ENCODE measurements around the gene DCAF7. TPM values are rescaled to one million over a fixed set of nuclear protein-coding genes. Genes with fewer than 3 reads are reported as not detected.

The DCAF7 gene
- total and polyA plus RNA-seq, 2 of the 4 experiments (the other 2 are of a cell fraction), result 40.9 to 52.8 TPM

- peak overlapping the region; percentile 88 for H2AK9ac ChIP-seq (replicated peaks; ENCODE audit: low read depth, low read length, poor library complexity)
- no peaks in the 10 kb centered on the region for H3K36me3 ChIP-seq (ENCODE audit: control insufficient read depth, insufficient read depth, low read length)
- H3K27ac ChIP-seq (ENCODE audit: insufficient read depth, low read length), result peak overlapping the region; percentile 53
- peak overlapping the region; percentile 3; the same call in 1 of the 2 replicates for H4K5ac ChIP-seq (ENCODE audit: low read depth, low read length)
- no peak overlapping the region for H2BK20ac ChIP-seq (ENCODE audit: low read depth, low read length)
- peaks cover 10% of the 10 kb centered on the region for H4K20me1 ChIP-seq (ENCODE audit: insufficient read depth, low read length)
- WGBS, 2 experiments (ENCODE audit: extremely low coverage in 2 of 2, insufficient read length in 1 of 2), result no CpG with 5 or more reads among the region's 10 CpGs
- ATAC-seq (ENCODE audit: low read depth), result no peak
- intact Hi-C loops (cut with micrococcal nuclease) (no loop called here), dilution Hi-C loops (cut with HindIII; ENCODE audit: low sequenced_read_pairs, unreplicated experiment) (no loop called here), in situ Hi-C loops (cut with MboI; ENCODE audit: low sequenced_read_pairs) (no loop called here)
- peak overlapping the region; percentile 57 for H3K4me3 ChIP-seq (ENCODE audit: insufficient read depth, low read depth, low read length)
- peak overlapping the region; percentile 20 for H2BK5ac ChIP-seq (ENCODE audit: low read depth, low read length, poor library complexity, severe bottlenecking)
- peaks cover 3% of the 10 kb centered on the region; the same call in 1 of the 2 replicates for H3K4me1 ChIP-seq (ENCODE audit: control insufficient read depth, insufficient read depth, low read length)
- ChIA-PET POLR2A (ENCODE audit: unreplicated experiment) (no interaction called here), CTCF (interaction anchor here (1.9 kb wide), 1 partner anchor 9 kb away, joined by 8 read pairs; no protein-coding TSS in a partner anchor)
- BruUV-seq (replicated peaks), result no TSS peak
- no peak overlapping the region for H3K18ac ChIP-seq (ENCODE audit: low read depth, low read length)
- H2BK15ac ChIP-seq (ENCODE audit: low read depth, low read length), result no peak overlapping the region
- H2AFZ ChIP-seq (replicated peaks; ENCODE audit: low read length, poor library complexity), result peak overlapping the region; percentile 94
- no peak overlapping the region for H2AK5ac ChIP-seq (ENCODE audit: low read depth, low read length)
- H3K56ac ChIP-seq (ENCODE audit: extremely low read depth, insufficient read depth, low read length), result no peak overlapping the region
- no peaks in the 10 kb centered on the region for H3K9me3 ChIP-seq (ENCODE audit: control insufficient read depth, insufficient read depth, low read length)
- H2BK120ac ChIP-seq (ENCODE audit: low read depth, low read length), result no peak overlapping the region
- no peak for DNase-seq
- no peaks in the 10 kb centered on the region for H3K9me1 ChIP-seq (ENCODE audit: insufficient read depth, low read length)
- peaks cover 9 to 26% of the 10 kb centered on the region in 2 experiments; a peak in 3 of 4 replicates for H3K79me1 ChIP-seq (ENCODE audit: low read depth in 1 of 2, low read length in 2 of 2)
- TF ChIP-seq MAZ (IDR thresholded peaks at IDR 0.05; ENCODE audit: borderline replicate concordance, low read depth, low read length), result no peak
- no peak for TF ChIP-seq RCOR1 (IDR thresholded peaks at IDR 0.05; ENCODE audit: insufficient replicate concordance, low read length)
- no peak for TF ChIP-seq USF2 (IDR thresholded peaks at IDR 0.05; ENCODE audit: low read depth, low read length)
- no peak for TF ChIP-seq MAFK (IDR thresholded peaks at IDR 0.05; ENCODE audit: low read depth, low read length)
- no peak for TF ChIP-seq SMC3 (IDR thresholded peaks at IDR 0.05; ENCODE audit: low read depth, low read length)
- no peak for TF ChIP-seq CTCF (conservative IDR thresholded peaks at IDR 0.05; ENCODE audit: low read depth, low read length)
- TF ChIP-seq NFE2L2 (IDR thresholded peaks at IDR 0.05; ENCODE audit: low read depth, low read length), result no peak
- TF ChIP-seq CEBPB (IDR thresholded peaks at IDR 0.05; ENCODE audit: low read depth, low read length), result no peak
- no peak for TF ChIP-seq POLR2A (IDR thresholded peaks at IDR 0.05; ENCODE audit: low read depth, low read length)
- TF ChIP-seq CHD1 (IDR thresholded peaks at IDR 0.05; ENCODE audit: low read depth, low read length), result no peak
- H3K14ac ChIP-seq (replicated peaks; ENCODE audit: low read depth, low read length), result peak overlapping the region; percentile 18
- peak overlapping the region; percentile 61 for H3K9ac ChIP-seq (ENCODE audit: low read depth, low read length)
- peak overlapping the region; percentile 50 to 78; a peak in 2 of 4 replicates for H4K8ac ChIP-seq (ENCODE audit: low read depth in 2 of 2, low read length in 2 of 2)
- peak overlapping the region; percentile 74 for H3K4me2 ChIP-seq (ENCODE audit: low read depth, low read length)
- H3K27me3 ChIP-seq (ENCODE audit: control insufficient read depth, insufficient read depth, low read length), result no peaks in the 10 kb centered on the region
- no peak overlapping the region for H3K23ac ChIP-seq (ENCODE audit: low read depth, low read length)
- H3K4ac ChIP-seq (ENCODE audit: low read depth, low read length), result peak overlapping the region; percentile 34
- H4K91ac ChIP-seq (ENCODE audit: insufficient read depth, low read depth, low read length), result no peak overlapping the region; the same call in 1 of the 2 replicates
Measured at GRCh38 chr17:63621229-63621683, 71.0 kb downstream of the DCAF7 start.

All from IMR-90 (cell line).